Measurements from ENCODE around the gene ZNF184. TPM values are rescaled to one million over a fixed set of nuclear protein-coding genes. Genes with fewer than 3 reads are reported as not detected.
A peak's percentile ranks its signal among the peaks of the same experiment; 100 is the strongest.

Gene ZNF184
- 24.6 TPM for total RNA-seq (ENCODE audit: insufficient read depth, low replicate concordance)

DNA sequence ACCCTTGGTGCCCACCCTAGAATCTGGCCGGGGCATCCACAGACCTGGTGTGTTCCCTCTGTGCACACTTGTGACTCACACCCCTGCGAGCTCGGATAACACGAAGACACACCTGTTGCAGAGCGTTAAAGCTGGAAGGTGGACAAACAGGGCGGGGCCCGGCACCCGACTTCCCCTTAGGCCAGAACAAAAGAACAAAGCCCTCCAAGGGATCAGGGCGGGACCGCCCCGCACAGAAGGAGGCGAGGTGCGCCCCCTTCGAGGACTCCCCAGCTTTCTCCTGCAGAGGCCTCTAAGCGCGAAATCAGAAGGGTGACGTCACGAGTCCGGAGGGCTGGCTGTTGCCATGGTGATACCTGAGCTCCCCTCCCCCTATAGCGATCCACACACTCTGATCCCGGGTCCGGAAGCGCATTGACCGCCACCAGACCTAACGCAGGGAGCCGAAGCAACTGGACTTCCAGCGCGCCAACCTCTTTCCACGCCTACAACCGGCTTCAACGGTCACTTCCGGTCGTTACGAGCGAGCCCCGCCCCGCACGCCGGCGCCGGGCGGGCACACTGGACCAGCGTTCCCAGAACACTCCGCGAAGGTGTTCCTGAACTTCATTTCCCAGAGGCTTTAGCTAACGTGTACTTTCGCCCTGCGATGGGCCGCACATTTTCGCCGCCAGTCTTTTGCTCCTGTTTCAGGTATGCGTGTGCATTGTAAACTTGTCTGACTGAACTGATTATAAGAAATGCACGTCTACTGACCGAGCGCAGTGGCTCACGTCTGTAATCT is at the start of gene ZNF184:
Gene ZNF184, minus strand, starts transcription at position 489 of the 784 bp plus-strand sequence. CDS start 811 bp downstream, outside the sequence.
- DNase-seq (ENCODE audit: low spot score), result peak; percentile 98

DNA sequence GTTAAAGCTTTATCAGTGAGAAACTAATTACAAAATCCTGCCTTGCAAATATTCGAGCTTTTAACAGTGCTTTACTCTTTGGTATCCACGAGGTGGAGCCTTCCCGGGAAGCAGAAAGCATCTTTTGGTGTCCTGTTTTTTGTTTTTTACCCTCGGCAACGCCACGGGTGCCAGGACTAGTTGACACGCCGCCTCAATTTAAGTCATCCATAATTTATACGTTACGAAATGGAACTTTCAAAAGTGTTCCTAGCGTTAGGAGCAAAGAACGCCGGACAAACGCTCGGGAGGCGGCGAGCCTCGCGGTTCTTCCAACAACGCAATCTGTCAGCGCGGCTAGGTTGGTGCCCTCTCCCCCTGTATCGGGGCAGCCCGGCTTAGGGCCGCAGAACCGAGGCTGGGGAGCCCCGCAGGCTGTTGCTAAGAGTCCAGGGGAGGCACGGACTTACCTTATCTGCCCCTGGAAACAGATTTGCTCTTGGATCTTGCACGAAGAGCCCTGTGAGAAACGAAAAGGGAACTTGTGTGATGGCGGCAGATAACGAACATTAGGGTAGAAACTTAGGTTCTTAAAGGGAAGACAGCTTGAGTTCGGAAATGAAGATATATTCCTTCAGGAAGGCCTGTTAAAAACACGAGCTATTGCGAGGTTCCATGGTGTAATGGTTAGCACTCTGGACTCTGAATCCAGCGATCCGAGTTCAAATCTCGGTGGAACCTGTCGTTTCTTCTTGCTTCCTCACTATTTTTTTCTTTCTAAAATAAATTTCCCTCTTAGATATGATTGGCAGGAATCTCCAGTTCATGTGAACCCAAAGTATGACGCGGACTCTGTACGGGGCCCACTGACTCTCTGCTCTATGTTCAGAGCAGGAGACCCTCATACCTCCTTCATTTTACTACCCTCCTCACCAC is 46.2 kb upstream of the ZNF184 start:
- DNase-seq (ENCODE audit: low spot score), result peak; percentile 95

GRCh38 chr6:27517928-27518787 is 45.3 kb upstream of the ZNF184 start:
- DNase-seq (ENCODE audit: low spot score), result no peak

DNA sequence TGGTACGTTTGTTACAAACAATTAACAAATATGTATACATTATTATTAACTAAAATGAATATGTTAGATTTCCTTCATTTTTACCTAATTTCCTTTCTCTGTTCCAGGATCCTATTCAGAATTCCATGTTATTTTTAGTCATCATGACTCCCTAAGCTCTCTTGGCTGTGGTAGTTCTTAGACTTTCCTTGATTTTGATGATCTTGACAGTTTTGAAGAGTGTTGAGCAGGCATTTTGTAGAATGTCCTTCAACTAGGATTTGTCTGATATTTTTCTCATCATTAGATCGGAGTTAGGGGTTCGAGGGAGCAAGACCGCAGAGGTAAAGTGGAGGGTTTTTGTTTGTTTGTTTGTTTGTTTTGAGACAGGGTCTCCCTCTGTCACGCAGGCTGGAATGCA is 44.3 kb upstream of the ZNF184 start:
- no peak for DNase-seq (ENCODE audit: low spot score)

DNA sequence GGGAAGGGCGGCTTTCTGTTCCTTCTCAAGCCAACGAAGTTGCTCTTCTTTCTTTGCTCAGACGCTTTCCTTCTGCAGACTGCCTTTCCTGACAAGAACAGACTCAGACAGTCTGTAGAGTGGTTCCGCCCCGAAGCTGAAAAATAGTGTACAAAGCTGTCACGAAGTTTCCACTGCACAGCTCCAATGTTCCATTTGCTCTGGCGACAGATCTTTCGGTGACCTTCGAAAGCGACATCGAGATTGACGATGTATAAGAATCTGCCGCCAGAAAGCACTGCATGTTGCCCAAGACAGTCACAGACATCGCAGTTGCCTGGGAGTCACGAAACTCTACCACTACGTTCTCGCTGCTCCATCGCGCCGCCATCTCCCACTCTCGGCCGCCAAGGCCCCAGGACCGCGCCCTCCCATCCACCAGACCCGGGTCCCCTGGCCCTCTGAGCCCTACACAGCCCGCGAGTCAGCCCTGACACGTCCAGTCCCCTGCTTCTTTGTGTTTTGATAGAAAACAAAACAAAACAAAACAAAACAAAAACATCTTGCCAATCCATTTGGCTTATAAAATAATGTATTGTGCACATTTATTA is 42.1 kb upstream of the ZNF184 start:
- peak; percentile 23 for DNase-seq (ENCODE audit: low spot score)

GRCh38 chr6:27512525-27512924 is 39.6 kb upstream of the ZNF184 start:
- no peak for DNase-seq (ENCODE audit: low spot score)

DNA sequence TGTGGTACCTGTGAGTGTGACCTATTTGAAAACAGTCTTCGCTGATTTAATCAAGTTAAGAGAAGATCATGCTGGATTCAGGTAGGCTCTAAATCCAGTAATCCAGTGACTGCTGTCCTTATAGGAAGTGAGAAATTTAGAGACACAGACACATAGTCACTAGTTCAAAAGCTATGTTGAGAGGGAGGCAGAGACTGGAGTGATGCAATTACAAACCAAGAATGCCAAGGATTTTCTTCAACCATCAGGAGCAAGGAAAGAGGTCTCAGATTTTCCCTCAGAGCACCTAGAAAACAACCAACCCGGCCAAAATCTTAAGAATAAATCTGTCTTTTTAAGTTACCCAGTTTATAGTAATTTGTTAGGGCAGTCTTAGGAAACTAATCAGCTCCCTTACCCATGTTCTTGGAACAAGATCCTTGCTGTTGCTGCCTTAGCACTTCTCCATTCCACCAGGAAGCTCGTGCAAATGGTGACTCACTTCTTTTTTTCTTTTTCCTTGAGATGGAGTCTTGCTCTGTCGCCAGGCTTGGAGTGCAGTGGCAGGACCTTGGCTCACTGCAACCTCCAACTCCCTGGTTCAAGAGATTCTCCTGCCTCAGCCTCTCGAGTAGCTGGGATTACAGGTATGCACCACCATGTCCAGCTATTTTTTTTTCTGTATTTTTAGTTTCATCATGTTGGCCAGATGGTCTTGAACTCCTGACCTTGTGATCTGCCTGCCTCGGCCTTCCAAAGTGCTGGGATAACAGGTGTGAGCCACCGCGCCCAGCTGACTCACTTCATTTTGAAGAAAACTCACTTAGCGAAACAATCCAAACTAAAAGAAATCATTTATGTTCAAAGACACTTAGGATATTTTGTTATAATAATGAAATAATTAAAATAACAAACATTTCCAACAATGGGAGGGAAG is 34.4 kb upstream of the ZNF184 start:
- no peak for DNase-seq (ENCODE audit: low spot score)

- no peak for DNase-seq (ENCODE audit: low spot score)
These were observed 32.5 kb upstream of the ZNF184 start for GRCh38 chr6:27505209-27506027.

DNA sequence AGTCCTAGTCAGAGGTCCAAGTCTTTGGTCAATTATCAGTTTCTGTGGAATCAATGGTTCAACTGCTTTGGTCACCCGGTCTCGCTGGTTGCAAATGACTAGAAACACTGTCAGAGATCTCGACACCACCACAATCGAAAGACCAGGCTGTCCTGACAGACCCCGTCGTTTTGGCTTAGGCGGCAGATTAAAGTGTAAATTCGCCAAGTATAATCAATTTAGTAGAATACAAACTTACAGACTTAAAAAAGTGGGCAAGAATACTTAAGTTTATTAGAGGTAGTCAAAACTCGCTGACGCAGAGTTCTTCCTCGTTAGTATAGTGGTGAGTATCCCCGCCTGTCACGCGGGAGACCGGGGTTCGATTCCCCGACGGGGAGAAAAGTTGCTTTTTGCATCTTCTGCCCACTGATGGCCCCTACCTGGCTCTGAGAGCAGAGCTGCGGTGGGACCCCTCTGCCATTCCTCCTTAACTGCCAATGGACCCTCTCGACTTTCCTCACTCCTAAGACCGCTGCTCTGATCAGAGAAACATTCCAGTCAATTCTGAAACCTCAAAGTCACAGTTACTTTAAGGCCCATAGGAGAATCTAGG is 30.6 kb upstream of the ZNF184 start:
- DNase-seq (ENCODE audit: low spot score), result peak; percentile 86

DNA sequence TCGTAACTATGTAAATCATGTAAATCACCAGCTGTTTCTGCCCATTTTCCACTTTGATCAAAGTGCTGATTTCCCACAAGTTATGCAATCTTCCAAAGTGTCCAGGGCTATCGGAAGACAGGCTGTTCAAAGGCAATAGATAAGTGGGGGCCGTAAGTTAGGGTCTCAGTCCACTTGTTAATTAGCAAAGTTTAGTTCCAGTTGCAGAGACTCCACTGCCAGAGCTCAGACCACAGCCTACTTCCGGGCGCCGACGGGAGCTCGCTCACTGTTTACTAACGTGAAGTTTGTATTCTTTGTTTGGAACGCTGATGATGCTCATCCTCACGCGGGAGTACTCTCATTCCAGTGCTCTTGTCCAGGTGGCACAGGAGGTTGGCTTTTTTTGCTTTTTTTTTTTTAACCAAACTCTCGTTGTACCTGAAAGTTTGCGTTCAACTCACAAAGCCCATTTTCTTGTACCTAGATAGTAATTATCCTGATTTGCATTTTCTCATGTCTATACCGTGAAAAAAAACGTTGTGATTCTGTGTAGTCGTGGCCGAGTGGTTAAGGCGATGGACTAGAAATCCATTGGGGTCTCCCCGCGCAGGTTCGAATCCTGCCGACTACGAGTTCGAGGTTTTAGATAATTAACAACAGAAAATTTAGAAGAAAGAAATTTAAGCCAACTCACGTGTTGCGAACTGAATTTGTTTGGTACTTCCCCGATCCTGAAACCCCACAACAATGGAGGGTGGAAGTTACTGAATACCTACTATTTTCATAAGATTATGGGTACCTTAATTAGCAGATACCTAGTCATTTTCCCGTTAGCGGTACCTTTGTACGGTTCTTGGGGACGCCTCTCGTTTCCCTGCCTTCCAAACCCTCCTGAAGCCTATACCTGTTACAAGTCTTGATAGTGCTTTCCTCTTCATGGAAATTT is 29.9 kb upstream of the ZNF184 start:
- peak; percentile 59 for DNase-seq (ENCODE audit: low spot score)

DNA sequence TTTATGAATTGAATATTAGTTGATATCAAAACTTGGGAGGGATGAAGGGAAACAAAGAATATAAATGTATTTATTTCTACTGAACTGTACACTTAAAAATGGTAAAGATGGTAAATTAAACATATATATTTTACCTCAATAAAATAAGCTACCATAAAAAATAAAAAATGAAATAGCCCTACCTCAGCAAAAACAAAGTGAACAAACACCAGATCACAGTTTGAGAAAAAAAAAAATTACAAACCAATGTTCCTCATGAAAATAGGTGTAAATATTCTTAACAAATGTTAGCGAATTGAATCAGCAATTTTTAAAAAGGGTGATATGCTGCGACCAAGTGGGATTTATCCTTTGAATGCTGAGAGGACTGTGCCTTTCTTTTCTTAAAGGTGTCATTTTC is 28.3 kb upstream of the ZNF184 start:
- DNase-seq (ENCODE audit: low spot score), result no peak

GRCh38 chr6:27500177-27500576 is 27.3 kb upstream of the ZNF184 start:
- no peak for DNase-seq (ENCODE audit: low spot score)

GRCh38 chr6:27495386-27496135 is 22.7 kb upstream of the ZNF184 start:
- peak; percentile 58 for DNase-seq (ENCODE audit: low spot score)

DNA sequence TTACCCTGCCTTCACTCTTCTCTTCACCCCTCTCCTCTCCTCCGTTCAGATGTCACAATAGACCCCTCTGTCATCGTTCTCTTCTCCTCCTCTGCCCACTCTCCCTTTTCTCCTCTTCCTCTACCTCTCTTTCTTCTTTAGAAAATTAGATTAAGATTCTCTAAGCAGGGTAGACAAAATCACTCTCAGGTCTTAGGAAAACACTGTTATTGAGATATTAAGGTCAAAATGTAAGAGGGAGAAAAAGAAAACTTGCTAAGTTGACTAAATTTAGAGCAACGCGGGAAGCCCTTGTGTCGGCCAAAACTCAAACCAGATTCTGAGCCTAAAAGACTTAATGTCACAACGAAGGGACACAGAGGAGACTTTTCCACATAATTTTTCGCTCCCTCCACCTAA is 22.1 kb upstream of the ZNF184 start:
- no peak for DNase-seq (ENCODE audit: low spot score)

DNA sequence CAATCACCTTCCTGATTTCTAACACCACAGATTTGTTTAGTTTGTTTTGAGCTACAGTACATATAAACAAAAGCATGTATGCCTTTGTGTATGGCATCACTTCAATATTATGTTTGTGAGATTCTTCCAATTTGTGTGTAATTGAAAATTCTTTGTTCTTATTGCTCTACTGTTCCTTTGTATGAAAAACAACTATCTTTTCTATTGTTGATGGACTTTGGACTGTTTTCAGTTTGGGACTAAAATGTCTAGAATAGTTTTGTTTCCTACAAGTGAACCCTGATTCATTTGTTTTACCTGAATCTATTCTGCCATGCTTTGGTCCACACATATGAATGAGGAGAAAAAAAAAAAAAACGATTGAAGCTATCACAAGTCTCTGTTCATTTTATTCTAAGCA is 21.2 kb upstream of the ZNF184 start:
- no peak for DNase-seq (ENCODE audit: low spot score)

DNA sequence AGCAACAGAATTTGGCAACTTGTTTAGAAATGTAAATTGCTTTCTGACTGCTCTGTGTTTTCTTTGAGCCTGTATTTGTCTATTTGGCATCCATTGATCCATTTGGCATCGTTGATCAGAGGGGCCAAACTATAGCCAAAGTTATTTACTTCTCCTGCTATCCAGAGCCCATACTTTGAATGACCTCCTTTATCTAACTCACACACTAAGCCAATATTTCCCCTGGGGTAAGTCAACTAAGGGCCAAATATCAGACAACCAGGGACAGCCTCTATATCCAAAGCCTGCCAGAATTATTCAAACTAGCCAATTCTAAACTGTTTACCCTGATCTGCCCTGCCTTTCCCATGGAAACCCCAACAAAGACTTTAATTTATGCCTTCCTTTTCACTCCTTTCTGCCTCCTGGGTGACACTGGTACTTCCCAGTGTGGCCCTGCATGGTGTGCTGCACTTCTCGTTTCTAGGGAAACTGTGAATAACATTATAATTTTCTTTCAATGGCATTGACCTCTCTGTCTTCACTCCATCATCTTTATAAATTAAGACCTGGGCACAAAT is 19.8 kb upstream of the ZNF184 start:
- no peak for DNase-seq (ENCODE audit: low spot score)

Data from umbilical cord (tissue), 2 donors.